HCT116 (cell line): Measurements from ENCODE around the gene PAXIP1. TPM values are rescaled to one million over a fixed set of nuclear protein-coding genes. Genes with fewer than 3 reads are reported as not detected.

Source experiments
- ATAC-seq: fragments of 200-7000 bp; cut with Tn5 transposase; 2 replicates; pipeline ENCODE4 v1.9.1; 2020; ENCODE audit warnings: mild to moderate bottlenecking, moderate library complexity
- BruUV-seq: library from RNA; stranded (reverse); fragments of 400-500 nt; replicated peaks from 2 replicates; lab custom pipeline; 2021; lab: Mats Ljungman, UMichigan
- CTCF ChIA-PET: fragments of 300-600 bp; sonication (Branson Sonifier 250); formaldehyde crosslinking; loops from one replicate; lab custom pipeline; 2021; ENCODE audit warnings: antibody characterized with exemption; lab: Charles Lee
- POLR2A ChIA-PET: fragments of 300-600, 350-600 bp; sonication (Branson Sonifier 250); formaldehyde crosslinking; loops from one replicate; lab custom pipeline; 2021; ENCODE audit warnings: antibody characterized with exemption; lab: Charles Lee
- RAD21 ChIA-PET, 2 experiments: fragments of 300-600 bp; sonication (Branson Sonifier 250); formaldehyde crosslinking; loops; one replicate each; lab custom pipeline; 2023; ENCODE audit warnings: low total read pairs in 2 of 2; ENCODE audit not compliant: uncharacterized antibody in 2 of 2, unreplicated experiment in 2 of 2, low non-redundant PET in 1 of 2; lab: Charles Lee
- DNase-seq: peaks from one replicate; pipeline ENCODE4 v3.0.0-alpha.2; 2010; ENCODE audit warnings: low read depth, low spot score
- H2AFZ ChIP-seq: fragments of 200-600 bp; shearing (Covaris generic), sonication (generic); 2 replicates; pipeline ENCODE4 v1.6.1; 2017; ENCODE audit warnings: low read depth, mixed run types, mixed read lengths, antibody characterized with exemption, low read length; ENCODE audit not compliant: poor library complexity, severe bottlenecking
- H3K27ac ChIP-seq: 2 replicates; pipeline ENCODE4 v1.5.1; 2012; ENCODE audit warnings: low read depth, low read length
- H3K27me3 ChIP-seq: fragments of 200-600 bp; sonication (generic); 2 replicates; pipeline ENCODE4 v1.6.1; 2016; ENCODE audit warnings: mixed run types, low read length, mixed read lengths; ENCODE audit not compliant: insufficient read depth
- H3K36me3 ChIP-seq, 2 experiments: fragments of 200-500 bp in 1 of 2; fragments of 200-600 bp in 1 of 2; sonication (Bioruptor generic) in 1 of 2; sonication (generic) in 1 of 2; 2 replicates each; pipeline versions ENCODE4 v1.5.1 to v1.6.1; 2014 to 2016; ENCODE audit warnings: low read length in 2 of 2, inconsistent platforms in 1 of 2, mixed read lengths in 1 of 2, mixed run types in 1 of 2; ENCODE audit not compliant: insufficient read depth in 2 of 2, control insufficient read depth in 1 of 2
- H3K4me1 ChIP-seq, 2 experiments: fragments of 200-600 bp in 1 of 2; sonication (generic) in 1 of 2; 2 replicates each; pipeline versions ENCODE4 v1.5.1 to v1.6.1; 2012 to 2017; ENCODE audit warnings: low read length in 2 of 2, inconsistent platforms in 1 of 2, mild to moderate bottlenecking in 1 of 2, mixed read lengths in 1 of 2, mixed run types in 1 of 2, moderate library complexity in 1 of 2; ENCODE audit not compliant: insufficient read depth in 2 of 2, control insufficient read depth in 1 of 2
- H3K4me2 ChIP-seq: fragments of 200-600 bp; sonication (generic); 2 replicates; pipeline ENCODE4 v1.6.1; 2017; ENCODE audit warnings: mixed run types, low read length, mixed read lengths
- H3K4me3 ChIP-seq, 2 experiments: fragments of 200-600 bp in 1 of 2; sonication (generic) in 1 of 2; replicated peaks in 1 of 2; 2 replicates each; pipeline ENCODE4 v1.5.1; 2011 to 2016; ENCODE audit warnings: low read length in 2 of 2, control low read depth in 1 of 2, low read depth in 1 of 2, mild to moderate bottlenecking in 1 of 2, mixed read lengths in 1 of 2, mixed run types in 1 of 2
- H3K79me2 ChIP-seq: fragments of 200-600 bp; sonication (generic); 2 replicates; pipeline ENCODE4 v1.6.1; 2017; ENCODE audit warnings: mild to moderate bottlenecking, mixed run types, low read length, moderate library complexity, mixed read lengths; ENCODE audit not compliant: insufficient read depth
- H3K9ac ChIP-seq: fragments of 200-600 bp; sonication (generic); 2 replicates; pipeline ENCODE4 v1.6.1; 2016; ENCODE audit warnings: low read length, mixed read lengths
- H3K9me2 ChIP-seq: fragments of 200-600 bp; sonication (generic), shearing (Covaris generic); 2 replicates; pipeline ENCODE4 v1.6.1; 2017; ENCODE audit warnings: mixed run types, mild to moderate bottlenecking, moderate library complexity; ENCODE audit not compliant: insufficient read depth
- H3K9me3 ChIP-seq, 2 experiments: fragments of 200-500 bp in 1 of 2; fragments of 200-600 bp in 1 of 2; sonication (Bioruptor generic) in 1 of 2; sonication (generic) in 1 of 2; 2 replicates each; pipeline ENCODE4 v1.6.1; 2014 to 2017; ENCODE audit warnings: low read length in 2 of 2, mixed read lengths in 2 of 2, inconsistent platforms in 1 of 2, low read depth in 1 of 2, mild to moderate bottlenecking in 1 of 2, mixed run types in 1 of 2, moderate library complexity in 1 of 2; ENCODE audit not compliant: control insufficient read depth in 1 of 2, insufficient read depth in 1 of 2
- H4K20me1 ChIP-seq: fragments of 200-600 bp; sonication (generic), shearing (Covaris generic); 2 replicates; pipeline ENCODE4 v1.6.1; 2017; ENCODE audit warnings: mixed run types, mild to moderate bottlenecking, moderate library complexity; ENCODE audit not compliant: insufficient read depth
- ATF3 ChIP-seq: IDR thresholded peaks from 2 replicates; pipeline ENCODE4 v1.6.1; 2012
- CBX3 ChIP-seq: IDR thresholded peaks from 2 replicates; pipeline ENCODE4 v1.6.1; 2012; ENCODE audit warnings: low read depth
- CEBPB ChIP-seq: IDR thresholded peaks from 2 replicates; pipeline ENCODE4 v1.6.1; 2012; ENCODE audit warnings: low read depth
- ELF1 ChIP-seq: IDR thresholded peaks from 2 replicates; pipeline ENCODE4 v1.6.1; 2012; ENCODE audit warnings: low read depth, borderline replicate concordance
- EZH2 ChIP-seq: fragments of 200-600 bp; sonication (generic); IDR thresholded peaks from 2 replicates; pipeline ENCODE4 v1.6.1; 2017; ENCODE audit warnings: antibody characterized with exemption, mixed run types
- FOSL1 ChIP-seq: IDR thresholded peaks from 2 replicates; pipeline ENCODE4 v1.6.1; 2012; ENCODE audit warnings: low read depth
- JUND ChIP-seq: IDR thresholded peaks from 2 replicates; pipeline ENCODE4 v1.6.1; 2012
- MAX ChIP-seq: IDR thresholded peaks from 2 replicates; pipeline ENCODE4 v1.6.1; 2012
- POLR2A ChIP-seq: IDR thresholded peaks from 2 replicates; pipeline ENCODE4 v1.7.0; 2011; ENCODE audit warnings: borderline replicate concordance; ENCODE audit not compliant: insufficient read depth, insufficient read length; ENCODE audit errors: extremely low read depth
- POLR2AphosphoS5 ChIP-seq: IDR thresholded peaks from 2 replicates; pipeline ENCODE4 v1.6.1; 2011; ENCODE audit warnings: mild to moderate bottlenecking, low read depth, low read length, moderate library complexity
- RAD21 ChIP-seq: IDR thresholded peaks from 2 replicates; pipeline ENCODE4 v1.6.1; 2012; ENCODE audit warnings: low read depth, mild to moderate bottlenecking
- SIN3A ChIP-seq: IDR thresholded peaks from 2 replicates; pipeline ENCODE4 v1.6.1; 2012; ENCODE audit warnings: low read depth
- SP1 ChIP-seq: IDR thresholded peaks from 2 replicates; pipeline ENCODE4 v1.6.1; 2012; ENCODE audit warnings: low read depth
- SRF ChIP-seq: IDR thresholded peaks from 2 replicates; pipeline ENCODE4 v1.6.1; 2012; ENCODE audit warnings: low read depth
- TCF7L2 ChIP-seq: IDR thresholded peaks from 2 replicates; pipeline ENCODE4 v1.7.0; 2011; ENCODE audit warnings: borderline replicate concordance, inconsistent platforms; ENCODE audit not compliant: insufficient read depth, insufficient read length; ENCODE audit errors: extremely low read depth
- YY1 ChIP-seq: IDR thresholded peaks from 2 replicates; pipeline ENCODE4 v1.6.1; 2011; ENCODE audit warnings: low read length, low read depth, moderate library complexity, mild to moderate bottlenecking; ENCODE audit not compliant: insufficient replicate concordance; ENCODE audit errors: extremely low read depth
- ZBTB33 ChIP-seq: IDR thresholded peaks from 2 replicates; pipeline ENCODE4 v1.6.1; 2011; ENCODE audit warnings: mild to moderate bottlenecking, low read length, moderate library complexity; ENCODE audit not compliant: insufficient replicate concordance; ENCODE audit errors: extremely low read depth
- ZNF274 ChIP-seq: fragments of 200-500 bp; sonication (Bioruptor generic); IDR thresholded peaks from 2 replicates; pipeline ENCODE4 v1.6.1; 2014; ENCODE audit warnings: mild to moderate bottlenecking, low read depth, low read length, inconsistent platforms
- intact Hi-C: fragments of 100-400 bp; cut with micrococcal nuclease; formaldehyde crosslinking; loops from 2 replicates; pipeline ENCODE4 v1.10.0; 2022
- total RNA-seq: library from RNA; stranded (reverse); gene quantifications from one replicate; pipeline ENCODE4 v1.2.1, GENCODE V29; 2021; ENCODE audit not compliant: unreplicated experiment

The PAXIP1 gene
- total RNA-seq, 1 experiment from 2014 or later = 20.4 TPM

GRCh38 chr7:154906201-154906600 is 96.7 kb downstream of the PAXIP1 start:
- Histone ChIP-seq H3K9me3 (no peaks in the 10 kb centered on the region), H3K27ac (no peak overlapping the region), H2AFZ (no peak overlapping the region), H3K4me3 (no peak overlapping the region), H3K9ac (no peak overlapping the region), H3K36me3 (no peaks in the 10 kb centered on the region), H3K27me3 (no peaks in the 10 kb centered on the region), H3K9me2 (no peaks in the 10 kb centered on the region), H3K4me1 (no peaks in the 10 kb centered on the region), H3K4me2 (no peak overlapping the region), H3K79me2 (no peaks in the 10 kb centered on the region), H4K20me1 (no peaks in the 10 kb centered on the region)
- intact Hi-C loops = no loop called here
- CTCF ChIA-PET = no interaction called here
- TF ChIP-seq POLR2AphosphoS5 = no peak
- TF ChIP-seq JUND = no peak
- no peak for TF ChIP-seq POLR2A
- TF ChIP-seq RAD21 = no peak
- TF ChIP-seq SIN3A = no peak
- no peak for TF ChIP-seq SP1
- TF ChIP-seq ZNF274 = no peak
- TF ChIP-seq SRF = no peak
- no peak for TF ChIP-seq TCF7L2
- no peak for TF ChIP-seq CBX3
- no peak for TF ChIP-seq EZH2
- TF ChIP-seq CEBPB = no peak
- TF ChIP-seq YY1 = no peak
- TF ChIP-seq ATF3 = no peak
- TF ChIP-seq ZBTB33 = no peak
- TF ChIP-seq ELF1 = no peak
- TF ChIP-seq MAX = no peak
- no peak for TF ChIP-seq FOSL1
- RAD21 ChIA-PET = no interaction called here
- DNase-seq (no peak), ATAC-seq (no peak)
- POLR2A ChIA-PET = no interaction called here
- BruUV-seq = no TSS peak
